ENCODE measurements around the gene KIF26B.

The KIF26B gene

DNA sequence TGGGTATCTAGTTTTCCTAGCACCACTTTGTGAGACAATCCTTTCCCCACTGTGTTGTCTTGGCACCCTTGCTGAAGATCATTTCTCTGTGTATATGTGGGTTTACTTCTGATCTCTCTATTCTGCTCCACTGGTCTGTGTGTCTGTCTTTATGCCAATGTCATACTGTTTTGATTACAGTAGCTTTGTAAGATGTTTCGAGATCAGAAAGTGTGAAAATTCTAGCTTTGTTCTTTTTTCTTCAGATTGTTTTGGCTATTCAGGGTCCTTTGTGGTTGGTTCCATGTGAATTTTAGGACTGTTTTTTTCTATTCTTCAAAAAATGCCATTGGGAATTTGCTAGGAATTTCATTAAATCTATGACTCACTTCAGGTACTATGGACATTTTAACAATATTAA lies 116.2 kb downstream of the KIF26B start:
- DNase-seq (ENCODE audit: low read depth in 1 of 2, low spot score in 1 of 2): no peak

DNA sequence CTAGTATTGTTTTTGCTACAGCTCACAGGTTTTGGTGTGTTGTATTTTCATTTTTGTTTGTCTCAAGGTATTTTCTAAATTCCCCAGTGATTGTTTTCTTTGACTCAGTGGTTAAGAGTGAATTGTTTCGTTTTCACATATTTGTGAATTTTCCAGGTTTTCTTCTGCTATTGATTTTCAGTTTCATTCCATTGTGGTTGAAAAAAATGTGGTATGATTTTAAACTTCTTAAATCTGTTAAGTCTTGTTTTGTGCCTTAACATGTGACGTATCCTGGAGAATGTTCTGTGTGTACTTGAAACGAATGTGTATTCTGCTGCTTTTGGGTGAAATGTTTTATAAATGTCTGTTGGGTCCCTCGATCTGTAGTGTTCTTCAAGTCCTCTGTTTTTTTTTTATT lies 117.9 kb downstream of the KIF26B start:
- DNase-seq (ENCODE audit: low read depth in 1 of 2, low spot score in 1 of 2): no peak

DNA sequence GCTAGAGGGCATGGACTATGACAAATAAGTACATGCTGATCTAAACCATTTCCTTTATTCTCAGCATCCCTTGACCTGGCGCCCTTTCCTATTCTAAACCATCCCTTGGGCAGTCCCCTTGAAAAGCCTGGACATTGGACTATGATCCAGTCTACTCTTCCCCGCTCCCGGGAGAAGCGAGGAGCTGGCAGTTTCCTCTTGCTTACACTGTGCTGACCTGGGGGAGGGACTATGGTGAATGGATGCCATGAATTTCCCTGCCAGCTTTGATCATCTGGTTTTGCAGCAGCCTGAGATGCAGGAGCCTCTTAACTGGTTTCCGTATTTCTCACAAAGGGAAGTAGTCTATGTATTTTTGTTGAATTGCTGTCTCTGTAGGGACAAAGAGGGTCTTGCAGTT lies 121.7 kb downstream of the KIF26B start:
- no peak for DNase-seq (ENCODE audit: low read depth in 1 of 2, low spot score in 1 of 2)

DNA sequence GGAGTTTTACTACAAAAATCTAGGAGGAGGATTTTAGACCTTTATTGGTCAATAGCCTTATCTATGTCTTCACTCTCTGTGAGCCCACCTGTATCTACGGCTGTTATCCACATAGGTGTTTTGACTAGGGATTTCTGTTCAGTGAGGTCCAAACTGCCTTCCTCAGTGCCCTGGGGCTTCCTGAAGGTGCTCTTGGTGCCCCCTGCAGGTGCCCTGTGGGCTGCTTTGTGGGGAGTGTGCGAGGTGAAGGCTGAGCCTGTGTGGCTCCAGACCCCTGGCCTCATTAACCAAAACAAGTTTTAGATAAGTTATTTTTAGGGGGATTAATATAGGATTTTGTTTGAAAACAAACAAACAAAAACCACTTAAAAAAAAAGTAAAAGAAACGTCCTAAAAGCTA lies 122.5 kb downstream of the KIF26B start:
- no peak for DNase-seq (ENCODE audit: low read depth in 1 of 2, low spot score in 1 of 2)

DNA sequence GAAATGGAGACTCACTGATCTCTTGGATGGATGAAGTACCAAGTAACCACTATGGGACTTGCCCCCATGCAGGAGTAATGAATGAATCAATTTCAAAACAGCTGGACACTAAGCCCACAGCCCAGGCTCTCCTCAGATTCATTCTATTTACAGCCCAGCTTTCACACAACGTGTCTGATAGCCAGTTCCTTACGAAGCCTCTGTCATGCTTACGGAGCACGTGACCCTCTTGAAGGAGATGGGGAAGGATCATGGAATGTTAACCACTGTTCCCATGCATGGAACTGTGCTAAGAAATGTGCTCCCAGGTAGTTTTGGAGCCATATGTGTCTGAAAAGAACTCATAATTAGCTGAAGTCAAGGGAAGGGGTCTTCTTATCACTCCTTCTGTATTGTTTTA lies 124.1 kb downstream of the KIF26B start:
- DNase-seq (ENCODE audit: low read depth in 1 of 2, low spot score in 1 of 2): no peak

DNA sequence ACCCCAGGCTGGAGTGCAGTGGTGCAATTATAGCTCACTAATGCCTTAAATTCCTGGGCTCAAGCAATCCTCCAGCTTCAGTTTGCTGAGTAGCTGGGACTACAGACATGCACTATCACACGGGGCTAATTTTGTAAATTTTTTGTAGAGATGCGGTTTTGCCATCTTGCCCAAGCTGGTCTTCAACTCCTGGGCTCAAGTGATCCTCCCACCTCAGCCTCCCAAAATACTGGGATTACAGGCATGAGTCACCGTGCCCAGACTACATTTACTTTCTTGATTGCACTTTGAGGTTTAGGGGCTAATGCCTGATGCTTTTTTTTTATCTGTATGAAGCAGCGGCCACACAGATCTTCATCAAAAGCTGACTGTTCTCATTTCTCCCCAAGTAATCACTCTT lies 124.6 kb downstream of the KIF26B start:
- no peak for DNase-seq (ENCODE audit: low read depth in 1 of 2, low spot score in 1 of 2)

DNA sequence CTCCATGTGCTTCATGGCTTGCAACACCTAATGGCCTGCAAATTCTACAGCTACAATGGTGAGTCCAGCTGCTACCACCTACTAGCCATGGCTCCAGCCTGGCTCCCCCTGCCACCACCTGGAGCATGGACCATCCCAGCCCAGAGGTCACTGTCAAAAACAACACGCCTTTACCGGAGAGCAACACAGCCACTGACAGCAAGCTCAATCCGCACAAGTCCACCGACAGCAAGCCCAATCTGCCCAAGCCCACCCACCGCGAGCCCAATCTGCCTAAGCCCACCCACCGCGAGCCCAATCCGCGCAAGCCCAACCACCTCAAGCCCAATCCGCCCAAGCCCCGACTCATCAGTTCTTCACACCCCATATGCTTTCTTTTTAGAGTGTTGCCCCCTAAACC lies 128.2 kb downstream of the KIF26B start:
- no peak for DNase-seq (ENCODE audit: low read depth in 1 of 2, low spot score in 1 of 2)

DNA sequence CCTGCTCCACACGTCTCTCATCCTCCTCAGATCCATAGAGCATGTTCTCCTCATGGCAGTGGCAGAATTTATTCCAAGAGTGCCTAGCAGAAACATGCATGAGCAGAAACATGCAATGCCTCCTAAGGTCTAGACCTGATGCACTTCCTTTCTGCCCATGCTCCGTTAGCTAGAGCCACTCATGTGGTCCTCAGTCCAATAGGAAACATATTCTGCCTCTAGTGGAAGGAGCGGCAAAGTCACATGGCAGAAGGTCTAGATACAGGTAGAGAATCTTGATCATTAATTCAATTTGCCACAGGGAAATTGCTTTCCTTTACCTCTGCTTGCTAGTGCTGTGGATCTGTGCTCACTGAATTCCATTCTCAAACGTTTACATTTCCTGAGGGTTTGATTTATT lies 130.4 kb downstream of the KIF26B start:
- DNase-seq (ENCODE audit: low read depth in 1 of 2, low spot score in 1 of 2): no peak

DNA sequence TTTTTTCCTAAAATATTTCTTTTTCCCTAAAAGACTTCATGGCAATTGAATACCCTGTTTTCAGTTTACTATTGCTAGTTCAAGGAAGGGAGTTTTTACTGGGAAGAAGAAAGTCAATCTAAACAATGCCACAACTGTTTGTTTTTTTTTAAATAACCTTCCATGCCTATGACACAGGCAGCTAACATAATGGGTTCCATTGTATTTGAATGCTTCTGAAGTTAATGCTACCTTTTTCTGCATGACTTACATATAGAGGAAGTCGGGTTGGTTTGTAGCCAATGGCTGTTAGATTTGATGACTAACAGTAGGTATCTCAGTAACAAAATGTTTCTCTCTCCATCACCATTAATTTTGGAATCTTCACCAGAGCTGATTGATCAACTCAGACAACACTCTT lies 134.0 kb downstream of the KIF26B start:
- DNase-seq (ENCODE audit: low read depth in 1 of 2, low spot score in 1 of 2): no peak

DNA sequence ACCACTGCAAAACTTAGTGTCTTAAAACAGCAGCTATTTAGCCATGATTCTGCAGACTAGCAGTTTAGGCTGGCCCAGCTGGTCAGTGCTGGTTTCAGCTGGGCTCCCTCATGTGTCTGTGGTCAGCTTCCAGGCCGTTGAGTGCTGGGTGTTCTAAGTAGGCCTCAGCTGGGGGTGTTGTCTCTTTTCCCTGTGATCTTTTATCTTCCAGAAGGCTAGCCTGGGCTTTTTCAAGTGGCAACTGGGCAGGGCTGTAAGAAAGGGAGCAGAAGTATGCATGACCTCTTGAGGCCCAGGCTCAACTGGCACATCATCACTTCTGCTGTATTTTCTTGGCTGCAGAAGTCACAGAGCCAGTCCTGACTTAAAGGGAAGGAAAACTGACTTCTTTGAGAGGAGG lies 136.1 kb downstream of the KIF26B start:
- DNase-seq (ENCODE audit: low read depth in 1 of 2, low spot score in 1 of 2): no peak

DNA sequence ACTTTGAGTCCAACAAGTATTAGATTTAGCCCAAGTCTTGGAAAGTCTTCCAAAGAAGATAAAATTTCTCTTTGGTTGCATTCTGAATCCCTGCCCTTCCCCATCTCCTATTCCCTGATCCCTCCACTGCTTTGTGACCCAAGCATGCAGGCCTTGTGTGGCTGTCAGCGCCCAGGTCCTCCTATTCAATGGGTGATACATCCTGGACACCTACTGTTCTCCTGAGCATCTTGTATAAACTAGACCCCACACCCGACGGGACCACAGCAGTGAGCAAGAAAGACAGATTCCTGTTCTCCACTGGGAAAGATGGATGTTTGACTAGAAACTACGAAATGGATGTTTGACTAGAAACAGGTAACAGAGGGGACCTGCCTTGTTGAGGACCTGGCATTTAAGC lies 136.6 kb downstream of the KIF26B start:
- no peak for DNase-seq (ENCODE audit: low read depth in 1 of 2, low spot score in 1 of 2)

DNA sequence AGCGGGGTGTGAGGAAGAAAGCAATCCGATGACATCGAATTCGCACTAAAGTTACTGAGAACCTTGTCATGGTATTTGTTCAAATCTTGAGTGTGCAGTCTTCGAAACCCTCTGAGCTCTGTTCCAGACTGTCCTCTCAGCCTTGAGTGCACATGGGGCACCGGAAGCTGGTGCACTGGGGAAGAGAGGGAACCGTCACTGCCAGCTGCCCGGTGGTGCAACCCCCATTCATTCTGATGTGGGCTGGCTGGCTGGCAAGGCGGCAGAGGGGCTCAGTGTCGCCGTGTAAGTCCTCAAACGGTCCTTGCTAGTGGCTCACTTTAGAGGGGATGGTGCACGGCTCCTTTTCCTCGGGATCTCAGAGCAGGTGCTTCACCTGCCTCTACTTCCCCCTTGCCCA lies 137.4 kb downstream of the KIF26B start:
- DNase-seq (ENCODE audit: low read depth in 1 of 2, low spot score in 1 of 2): no peak

DNA sequence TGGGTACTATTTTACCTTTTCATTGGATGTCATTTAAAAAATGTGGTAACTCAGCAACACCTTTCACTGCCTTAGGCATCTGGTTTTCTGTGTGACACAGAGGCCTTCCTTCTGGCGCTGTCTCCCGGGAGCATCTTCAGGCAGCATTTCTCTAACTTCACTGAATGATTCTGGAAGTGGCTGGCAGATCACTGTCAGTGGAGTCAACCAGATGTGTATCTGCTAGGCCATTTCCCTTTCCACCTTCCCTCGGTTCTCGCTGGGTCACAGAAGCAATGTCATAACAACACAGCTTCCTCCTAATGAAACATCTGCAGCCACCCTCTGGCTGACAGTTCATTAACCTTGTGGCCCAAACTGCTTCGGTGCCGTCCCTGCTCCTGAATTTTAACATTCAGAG lies 137.8 kb downstream of the KIF26B start:
- DNase-seq (ENCODE audit: low read depth in 1 of 2, low spot score in 1 of 2): no peak

DNA sequence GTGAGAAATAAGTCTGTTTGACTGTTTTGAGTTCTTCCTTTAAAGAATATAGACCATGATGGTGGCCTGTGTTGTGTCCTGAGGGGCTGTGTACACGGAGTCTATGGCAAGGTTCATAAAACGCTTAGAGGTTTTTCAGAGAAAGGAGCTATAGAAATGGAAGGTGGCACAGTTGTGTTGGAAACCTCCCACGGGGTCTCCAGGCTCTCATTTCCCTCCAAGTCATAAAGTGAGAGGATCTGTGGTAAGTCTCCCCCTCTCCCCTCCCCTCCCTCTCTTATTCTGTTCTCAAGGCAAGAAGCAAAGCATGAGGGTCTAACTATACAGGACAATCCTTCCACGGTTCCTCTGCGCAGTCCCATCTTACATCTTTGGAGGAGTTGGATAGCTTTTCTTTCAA lies 139.2 kb downstream of the KIF26B start:
- no peak for DNase-seq (ENCODE audit: low read depth in 1 of 2, low spot score in 1 of 2)

DNA sequence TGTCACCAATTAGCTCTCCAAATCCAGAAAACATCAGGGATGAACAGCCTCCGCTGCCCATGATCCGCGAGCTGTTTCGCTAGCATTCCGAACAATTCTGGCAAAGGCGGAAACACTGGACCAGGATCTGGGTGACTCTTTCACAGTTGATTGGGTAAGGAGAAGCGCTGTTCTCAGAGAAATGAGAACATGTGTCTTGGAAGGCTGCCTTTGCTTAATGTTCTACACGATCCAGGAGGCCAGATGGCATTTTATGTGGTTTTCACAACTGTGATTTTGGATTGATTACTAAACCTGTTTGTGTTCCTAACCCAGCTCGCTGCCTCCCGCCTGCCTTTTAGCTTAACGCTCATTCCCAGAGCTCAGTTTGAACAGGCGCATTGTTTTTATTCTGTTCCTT lies 144.0 kb downstream of the KIF26B start:
- no peak for DNase-seq (ENCODE audit: low read depth in 1 of 2, low spot score in 1 of 2)

DNA sequence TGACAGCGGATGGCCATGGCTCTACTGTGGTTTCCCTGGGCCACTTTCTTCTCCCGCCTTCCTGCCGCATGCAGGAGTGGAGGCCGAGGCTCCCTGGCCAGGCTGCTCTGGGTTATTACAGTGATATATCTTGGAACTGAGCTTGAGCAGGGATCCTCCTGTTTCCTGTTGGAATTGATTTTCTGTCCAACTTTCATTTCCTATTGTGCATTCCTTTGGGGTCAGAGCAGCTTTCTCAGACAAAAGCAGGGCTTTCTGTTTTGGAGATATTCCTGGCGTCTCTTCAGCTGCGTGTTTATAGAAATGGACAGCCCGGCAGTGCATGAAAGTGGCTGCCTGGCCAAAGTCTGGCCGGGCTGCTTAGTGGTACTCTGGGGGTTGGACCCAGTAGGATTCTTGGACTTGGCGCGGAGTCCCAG lies 146.4 kb downstream of the KIF26B start:
- no peak for DNase-seq (ENCODE audit: low read depth in 1 of 2, low spot score in 1 of 2)

DNA sequence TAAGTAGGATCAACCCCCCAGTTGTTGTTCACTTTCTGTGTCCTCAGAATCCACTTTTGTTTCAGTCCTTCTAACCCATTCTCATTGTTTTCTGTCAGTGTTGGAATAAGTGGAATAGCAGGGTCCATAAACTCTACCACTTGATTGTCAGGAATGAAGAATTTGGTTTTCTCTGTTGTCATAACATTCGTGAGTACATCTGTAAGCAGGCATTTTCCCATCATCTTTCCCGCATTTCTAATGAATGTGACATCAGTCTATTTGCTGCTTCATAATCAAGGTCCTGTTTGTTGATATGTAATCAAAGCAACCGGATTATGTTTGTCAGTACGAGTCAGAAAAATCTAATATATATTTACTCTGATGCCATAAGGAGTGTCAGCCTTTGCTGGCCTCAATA lies 147.1 kb downstream of the KIF26B start:
- no peak for DNase-seq (ENCODE audit: low read depth in 1 of 2, low spot score in 1 of 2)

DNA sequence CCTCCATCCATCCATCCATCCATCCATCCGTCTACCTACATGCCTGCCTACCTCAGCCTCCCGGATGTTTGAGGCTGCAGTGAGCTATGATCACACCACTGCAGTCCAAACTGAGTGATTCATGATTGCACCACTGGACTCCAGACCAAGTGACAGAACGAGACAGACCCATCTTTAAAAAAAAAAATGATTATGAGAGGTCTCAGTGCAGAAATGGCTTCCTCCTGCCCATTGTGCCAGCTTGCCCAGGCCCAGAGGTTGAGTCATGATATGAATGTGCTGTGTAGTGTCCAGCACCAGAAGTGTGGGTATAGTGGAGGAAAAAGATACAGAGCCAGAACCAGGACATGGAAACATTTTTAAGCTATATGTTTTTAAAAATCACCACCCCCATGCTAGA lies 149.9 kb downstream of the KIF26B start:
- DNase-seq (ENCODE audit: low read depth in 1 of 2, low spot score in 1 of 2): no peak

DNA sequence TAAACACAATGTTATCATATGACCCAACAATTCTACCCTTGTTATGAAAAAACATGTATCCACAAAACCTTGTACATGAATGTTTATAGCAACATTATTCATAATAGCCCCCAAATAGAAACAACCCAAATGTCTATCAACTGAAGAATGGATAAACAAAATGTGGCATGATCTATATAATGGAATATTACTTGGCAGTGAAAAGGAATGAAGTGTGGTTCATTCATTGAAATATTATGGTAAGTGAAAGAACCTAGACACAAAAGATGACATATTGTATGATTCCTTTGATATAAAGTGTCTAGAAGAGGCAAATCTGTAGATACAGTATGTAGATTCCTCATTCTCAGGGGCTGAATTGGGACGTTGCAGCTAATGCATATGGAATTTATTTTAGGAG lies 151.2 kb downstream of the KIF26B start:
- DNase-seq (ENCODE audit: low read depth in 1 of 2, low spot score in 1 of 2): no peak

DNA sequence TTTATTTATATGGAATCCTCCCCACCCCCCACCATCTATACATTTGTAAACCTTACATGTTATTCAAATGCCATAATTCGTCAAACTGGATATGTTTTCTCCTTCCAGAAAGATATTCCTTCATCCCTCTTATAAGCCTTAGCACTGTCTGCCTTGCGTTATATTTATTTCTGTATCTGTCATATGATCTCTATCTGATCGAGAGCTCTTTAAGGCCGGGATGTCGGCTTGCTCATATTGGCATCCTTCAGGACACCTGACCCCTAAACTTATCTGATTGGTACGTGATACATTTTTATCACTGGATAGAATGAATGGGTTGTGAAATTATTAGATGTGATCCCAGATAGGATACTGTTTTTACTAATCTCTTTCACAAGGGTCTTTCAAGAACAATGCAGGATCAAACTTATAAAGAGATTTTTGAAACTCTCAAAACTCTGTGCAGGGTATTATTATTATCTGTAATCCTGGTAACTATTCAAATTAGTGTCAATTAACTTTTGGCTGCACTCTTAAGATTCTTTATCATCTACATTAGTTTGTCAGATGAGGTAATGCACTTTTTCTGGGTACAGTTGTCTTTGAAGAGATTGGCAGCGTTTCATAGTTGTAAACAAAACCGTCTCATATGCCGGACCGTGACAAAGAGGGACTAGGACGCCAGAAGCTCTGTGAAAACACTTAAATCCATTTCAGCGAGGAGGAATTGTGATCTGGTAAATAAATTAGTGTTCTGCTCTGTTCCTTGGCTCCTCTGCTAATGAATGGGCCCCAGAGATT lies 152.0 kb downstream of the KIF26B start:
- DNase-seq (ENCODE audit: low read depth in 1 of 2, low spot score in 1 of 2): no peak

DNA sequence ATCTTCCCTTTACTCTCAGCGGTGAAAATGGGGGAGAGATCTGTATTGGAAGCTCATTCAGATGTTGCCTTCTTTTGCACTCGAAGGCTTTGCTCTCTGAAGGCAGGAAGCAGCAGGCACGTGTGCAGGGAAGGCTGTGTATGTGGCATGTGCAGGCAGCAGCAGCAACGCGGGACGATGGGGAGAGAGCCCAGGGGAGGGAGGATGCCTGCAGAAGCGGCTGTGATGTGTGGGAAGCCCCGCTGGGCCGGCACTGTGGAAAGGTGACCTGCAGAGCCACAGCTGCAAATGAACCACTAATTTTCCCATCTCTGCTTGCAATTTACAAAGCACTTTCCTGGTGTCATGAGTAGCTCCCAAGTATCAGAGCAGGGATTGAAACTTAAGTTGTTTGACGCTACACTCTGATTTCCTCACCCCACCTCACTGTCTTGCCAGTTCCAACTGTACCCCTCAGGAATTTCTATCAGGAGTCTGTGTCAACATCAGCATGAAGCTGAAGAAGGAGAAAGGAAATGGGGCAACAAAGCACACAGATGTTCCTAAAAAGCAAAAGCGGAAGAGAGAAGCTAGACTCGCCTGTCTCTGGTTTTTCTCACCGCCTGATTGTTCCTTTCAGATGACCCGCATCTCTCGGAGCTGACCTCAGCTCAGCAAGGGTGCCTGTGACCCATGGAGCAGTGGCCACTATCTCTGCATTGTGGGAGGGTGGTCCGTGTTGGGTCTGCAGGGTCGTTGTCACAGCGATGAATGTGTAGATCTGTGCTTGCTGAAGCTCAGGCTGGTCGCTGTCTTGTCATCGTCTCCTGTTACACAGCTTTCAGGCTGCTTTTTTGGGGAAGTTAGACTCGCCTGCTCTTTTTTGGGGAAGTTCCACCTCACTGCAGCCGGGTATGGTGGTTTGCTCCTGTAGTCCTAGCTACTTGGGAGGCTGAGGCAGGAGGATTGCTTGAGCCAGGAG lies 156.1 kb downstream of the KIF26B start:
- no peak for DNase-seq (ENCODE audit: low read depth in 1 of 2, low spot score in 1 of 2)

DNA sequence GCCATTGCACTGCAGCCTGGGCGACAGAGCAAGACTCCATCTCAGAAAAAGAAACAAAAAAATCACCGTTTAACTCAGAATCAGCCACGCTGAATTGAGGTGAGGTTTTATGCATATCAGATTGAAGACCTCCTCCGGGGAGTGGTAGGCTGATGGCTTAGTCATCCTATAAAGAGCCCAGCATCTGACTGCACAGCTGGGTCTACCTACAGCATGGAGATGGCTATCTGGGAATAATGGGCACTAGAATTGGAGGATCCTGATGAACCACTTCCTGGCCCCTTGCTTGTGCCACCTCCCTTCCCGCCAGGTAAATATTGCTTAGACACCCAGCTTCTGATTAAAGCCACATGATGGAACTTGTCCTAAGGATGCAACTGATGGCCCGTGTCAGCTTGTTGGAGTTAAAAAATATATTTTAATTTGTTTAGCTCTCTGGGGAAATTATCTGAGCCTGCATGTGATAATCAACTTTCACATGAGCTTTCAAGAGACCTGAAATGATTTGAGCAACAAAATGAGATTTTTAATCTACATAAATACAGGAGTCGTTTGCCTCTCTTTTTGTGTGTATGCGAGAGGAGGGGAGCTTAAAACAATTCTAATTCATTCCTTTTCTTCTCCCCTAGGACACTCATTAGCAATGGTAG lies 157.2 kb downstream of the KIF26B start:
- DNase-seq (ENCODE audit: low read depth in 1 of 2, low spot score in 1 of 2): no peak

All from stimulated activated CD4-positive, alpha-beta T cell treated with anti-CD3 and anti-CD28 coated beads, Interleukin-15, amount 100 ng/mL, for 1 hour (primary cell).